ENCODE measurements around the gene DYNLT1. TPM values are rescaled to one million over a fixed set of nuclear protein-coding genes. Genes with fewer than 3 reads are reported as not detected.
"Not testable (repeated sequence)": the region's sequence is repeated elsewhere in the genome, so short reads cannot be mapped to it uniquely, and the experiment has no call there.

Gene DYNLT1
- total RNA-seq, 1 donor from 2014 or later, result 75.6 TPM

GRCh38 chr6:158640519-158640918 lies 4.0 kb downstream of the DYNLT1 start:
- DNase-seq, result no peak

- DNase-seq, result no peak
These were observed 5.5 kb downstream of the DYNLT1 start for GRCh38 chr6:158639056-158639455.

- DNase-seq, result no peak
These were observed 6.2 kb downstream of the DYNLT1 start for GRCh38 chr6:158638324-158638854.

- DNase-seq, result no peak
These were observed 7.8 kb downstream of the DYNLT1 start for GRCh38 chr6:158636778-158637177.

GRCh38 chr6:158635427-158636073 lies 9.0 kb downstream of the DYNLT1 start:
- no peak for DNase-seq

GRCh38 chr6:158634695-158635426 lies 9.7 kb downstream of the DYNLT1 start:
- DNase-seq, result no peak

GRCh38 chr6:158633127-158633526 lies 11.4 kb downstream of the DYNLT1 start:
- DNase-seq, result no peak

GRCh38 chr6:158632538-158633119 lies 11.9 kb downstream of the DYNLT1 start:
- not testable (repeated sequence) for DNase-seq

GRCh38 chr6:158631678-158632537 lies 12.6 kb downstream of the DYNLT1 start:
- no peak for DNase-seq

GRCh38 chr6:158630938-158631616 lies 13.5 kb downstream of the DYNLT1 start:
- no peak for DNase-seq

GRCh38 chr6:158629367-158630221 lies 14.9 kb downstream of the DYNLT1 start:
- DNase-seq, result no peak

- DNase-seq, result no peak
These were observed 16.0 kb downstream of the DYNLT1 start for GRCh38 chr6:158628542-158628941.

GRCh38 chr6:158627940-158628211 lies 16.7 kb downstream of the DYNLT1 start:
- no peak for DNase-seq

GRCh38 chr6:158627168-158627939 lies 17.2 kb downstream of the DYNLT1 start:
- DNase-seq, result no peak

- DNase-seq, result no peak
These were observed 18.0 kb downstream of the DYNLT1 start for GRCh38 chr6:158626360-158627167.

- DNase-seq, result no peak
These were observed 18.6 kb downstream of the DYNLT1 start for GRCh38 chr6:158625881-158626305.

- no peak for DNase-seq
These were observed 19.6 kb downstream of the DYNLT1 start for GRCh38 chr6:158624684-158625682.

Measured in occipital lobe (tissue), 2 donors.